HEK293T (cell line): ENCODE measurements around the gene RBM28.

ENCODE experiments used
- ARNT ChIP-seq: fragments of 450-650 bp; IDR thresholded peaks from 2 replicates; pipeline ENCODE4 v1.6.1; 2017; ENCODE audit warnings: mild to moderate bottlenecking
- BHLHE40 ChIP-seq: fragments of 450-650 bp; IDR thresholded peaks from 2 replicates; pipeline ENCODE4 v1.6.1; 2016; ENCODE audit warnings: mild to moderate bottlenecking, moderate library complexity, borderline replicate concordance
- CTBP1 ChIP-seq: fragments of 450-650 bp; IDR thresholded peaks from 2 replicates; pipeline ENCODE4 v1.6.1; 2016; ENCODE audit warnings: borderline replicate concordance
- ELF4 ChIP-seq: fragments of 450-650 bp; IDR thresholded peaks from 2 replicates; pipeline ENCODE4 v1.6.1; 2017; ENCODE audit warnings: antibody characterized with exemption
- FOXA1 ChIP-seq: fragments of 450-650 bp; IDR thresholded peaks from 2 replicates; pipeline ENCODE4 v1.6.1; 2016; ENCODE audit warnings: mild to moderate bottlenecking
- FOXK2 ChIP-seq: fragments of 450-650 bp; IDR thresholded peaks from 2 replicates; pipeline ENCODE4 v1.6.1; 2016; ENCODE audit warnings: mild to moderate bottlenecking
- FOXM1 ChIP-seq: fragments of 450-650 bp; IDR thresholded peaks from 2 replicates; pipeline ENCODE4 v1.6.1; 2017; ENCODE audit warnings: mild to moderate bottlenecking, borderline replicate concordance
- HDGF ChIP-seq: fragments of 450-650 bp; IDR thresholded peaks from 2 replicates; pipeline ENCODE4 v1.6.1; 2017; ENCODE audit warnings: antibody characterized with exemption, borderline replicate concordance
- NFRKB ChIP-seq: fragments of 450-650 bp; IDR thresholded peaks from 2 replicates; pipeline ENCODE4 v1.6.1; 2016; ENCODE audit warnings: mild to moderate bottlenecking, moderate library complexity
- SUZ12 ChIP-seq: fragments of 450-650 bp; IDR thresholded peaks from 2 replicates; pipeline ENCODE4 v1.6.1; 2016; ENCODE audit warnings: mild to moderate bottlenecking
- TARDBP ChIP-seq: fragments of 450-650 bp; IDR thresholded peaks from 2 replicates; pipeline ENCODE4 v1.6.1; 2016
- ZNF384 ChIP-seq: fragments of 450-650 bp; IDR thresholded peaks from 2 replicates; pipeline ENCODE4 v1.6.1; 2016
- TF ChIP-seq, protein P1 (sequence below): fragments of 450-650 bp; IDR thresholded peaks from 2 replicates; pipeline ENCODE4 v1.6.1; 2016

DNA sequence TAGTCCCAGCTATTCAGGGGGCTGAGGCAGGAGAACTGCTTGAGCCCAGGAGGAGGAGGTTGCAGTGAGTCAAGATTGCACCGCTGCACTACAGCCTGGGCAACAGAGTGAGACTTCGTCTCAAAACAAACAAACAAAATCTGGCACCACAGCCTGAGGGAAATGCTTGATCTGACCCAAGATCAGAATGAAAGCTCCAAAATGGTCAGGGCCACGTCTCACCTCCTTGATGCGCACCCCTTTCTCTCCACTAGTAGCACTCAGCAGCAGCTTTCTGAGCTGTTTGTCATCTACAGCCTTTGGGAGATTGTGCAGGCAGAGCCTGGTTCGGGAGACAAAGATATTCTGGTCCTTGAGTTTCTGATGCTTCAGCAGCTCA is 22.7 kb downstream of the RBM28 start:
- TF ChIP-seq FOXM1 (no peak), ELF4 (no peak), FOXK2 (no peak), ARNT (no peak), HDGF (no peak), BHLHE40 (no peak), CTBP1 (no peak), NFRKB (no peak), SUZ12 (no peak), FOXA1 (no peak), TARDBP (no peak), ZNF384 (no peak)
- TF ChIP-seq, protein P1, sequence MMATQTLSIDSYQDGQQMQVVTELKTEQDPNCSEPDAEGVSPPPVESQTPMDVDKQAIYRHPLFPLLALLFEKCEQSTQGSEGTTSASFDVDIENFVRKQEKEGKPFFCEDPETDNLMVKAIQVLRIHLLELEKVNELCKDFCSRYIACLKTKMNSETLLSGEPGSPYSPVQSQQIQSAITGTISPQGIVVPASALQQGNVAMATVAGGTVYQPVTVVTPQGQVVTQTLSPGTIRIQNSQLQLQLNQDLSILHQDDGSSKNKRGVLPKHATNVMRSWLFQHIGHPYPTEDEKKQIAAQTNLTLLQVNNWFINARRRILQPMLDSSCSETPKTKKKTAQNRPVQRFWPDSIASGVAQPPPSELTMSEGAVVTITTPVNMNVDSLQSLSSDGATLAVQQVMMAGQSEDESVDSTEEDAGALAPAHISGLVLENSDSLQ: no peak
